GM18867 (cell line): Measurements from ENCODE around the gene DRC1.

ENCODE experiments used
- ATAC-seq: cut with Tn5 transposase; IDR thresholded peaks from one replicate; pipeline ENCODE4 v1.9.1; 2021; ENCODE audit warnings: mild to moderate bottlenecking, moderate library complexity; ENCODE audit not compliant: unreplicated experiment

The DRC1 gene

GRCh38 chr2:26442707-26443106 lies 41.0 kb downstream of the DRC1 start:
- no peak for ATAC-seq

DNA sequence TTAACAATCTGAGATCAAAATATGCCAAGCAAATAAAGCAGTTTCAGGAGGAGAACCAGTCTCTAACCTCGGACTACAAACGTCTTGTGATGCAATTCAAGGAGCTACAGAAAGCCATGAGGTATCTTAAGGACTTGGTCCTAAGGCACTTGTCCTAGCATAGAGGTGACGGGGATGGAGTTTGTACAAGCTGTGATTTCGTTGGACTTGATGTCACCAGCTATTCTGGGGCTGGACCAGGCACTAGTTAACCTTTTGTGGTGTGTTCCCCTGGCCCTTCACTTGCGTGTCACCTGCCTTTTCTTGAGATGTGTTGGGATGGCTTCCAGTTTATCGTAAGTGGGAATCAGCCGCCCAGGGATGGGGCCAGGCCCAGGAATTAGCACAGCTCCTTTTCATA lies 42.5 kb downstream of the DRC1 start:
- ATAC-seq = no peak

GRCh38 chr2:26448651-26449050 lies 46.9 kb downstream of the DRC1 start:
- ATAC-seq = no peak

DNA sequence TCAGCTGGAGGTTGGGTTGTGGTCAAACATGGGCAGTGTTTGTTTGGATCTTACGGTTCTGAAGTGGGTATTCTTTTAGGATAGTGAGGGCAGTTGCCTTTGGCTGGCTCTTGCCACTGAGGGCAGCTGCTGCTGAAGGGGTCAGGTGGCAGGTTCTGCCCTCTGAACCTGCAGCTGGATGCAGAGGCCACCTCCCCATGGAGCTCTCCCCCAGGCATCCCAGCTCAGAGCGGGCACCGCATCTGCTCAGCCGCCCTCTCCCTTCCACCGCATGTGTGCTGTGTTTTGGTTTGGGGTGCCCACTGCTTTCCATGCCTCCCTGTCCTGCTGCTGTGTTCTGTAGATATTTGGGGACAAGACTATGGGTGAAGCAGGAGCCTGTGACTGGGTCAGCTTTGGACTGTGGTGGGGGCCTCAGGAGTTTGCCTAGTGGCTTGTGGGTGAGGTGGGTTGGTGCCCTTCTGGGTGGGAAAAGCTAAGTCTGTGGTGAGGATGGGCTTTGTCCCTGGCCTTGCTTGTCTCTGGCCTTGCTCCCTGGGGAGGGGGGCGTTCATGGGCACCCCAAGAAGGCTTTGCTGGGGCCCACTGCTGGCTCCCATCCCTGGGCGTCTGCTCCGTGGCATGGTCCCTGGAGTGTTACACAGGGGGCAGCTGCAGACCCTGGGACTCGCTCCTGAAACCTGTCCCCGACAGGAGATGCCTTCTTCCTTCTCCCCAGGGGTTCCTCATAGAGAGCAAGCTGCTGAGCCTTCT lies 47.7 kb downstream of the DRC1 start:
- no peak for ATAC-seq

DNA sequence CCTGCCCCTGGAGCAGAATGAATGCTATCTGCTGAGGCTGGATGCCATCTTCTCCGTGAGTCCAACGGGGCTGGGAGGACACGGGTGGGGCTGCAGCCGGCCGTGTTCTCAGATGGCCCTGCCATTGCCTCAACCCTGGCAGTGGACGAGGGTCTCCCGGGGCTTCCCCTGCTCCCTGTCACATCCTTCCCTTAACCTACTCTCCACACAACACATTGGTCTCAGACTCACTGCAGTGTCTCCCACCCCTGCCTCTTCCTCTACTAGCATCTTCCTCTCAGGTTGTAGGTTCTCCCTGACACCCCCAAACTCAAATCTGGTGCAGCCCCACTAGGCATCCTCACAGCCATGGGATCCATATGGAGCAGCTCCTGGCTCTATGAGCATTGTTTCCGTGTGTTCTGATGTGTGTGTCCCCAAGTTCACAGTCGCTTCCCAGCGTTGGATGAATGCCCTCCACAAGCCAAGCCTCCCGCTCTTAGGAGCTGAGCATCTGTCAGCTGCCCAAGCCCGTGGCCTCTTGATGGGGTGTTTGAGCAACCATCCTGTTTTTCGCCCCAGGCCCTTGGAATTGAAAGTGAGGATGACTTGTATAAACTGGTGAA lies 48.4 kb downstream of the DRC1 start:
- no peak for ATAC-seq

DNA sequence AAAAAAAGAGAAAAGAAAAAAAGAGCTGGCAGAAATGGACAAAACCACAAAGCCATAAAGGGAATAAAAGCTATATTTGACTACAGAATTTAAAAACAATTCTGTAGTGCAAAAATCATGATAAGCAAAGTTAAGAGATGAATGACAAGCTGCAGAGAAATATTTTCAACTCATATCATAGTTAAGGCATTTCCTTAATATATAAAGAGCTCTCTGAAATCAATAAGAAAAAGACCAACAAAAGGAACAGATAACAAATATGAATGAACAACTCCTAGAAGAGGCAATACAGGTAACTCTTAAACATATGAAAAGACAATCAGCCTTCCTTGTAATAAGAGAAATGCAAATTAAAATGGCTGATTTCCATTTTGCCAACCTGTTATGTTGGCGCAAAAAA lies 50.0 kb downstream of the DRC1 start:
- ATAC-seq = no peak

GRCh38 chr2:26453421-26454329 lies 52.0 kb downstream of the DRC1 start:
- ATAC-seq = no peak

DNA sequence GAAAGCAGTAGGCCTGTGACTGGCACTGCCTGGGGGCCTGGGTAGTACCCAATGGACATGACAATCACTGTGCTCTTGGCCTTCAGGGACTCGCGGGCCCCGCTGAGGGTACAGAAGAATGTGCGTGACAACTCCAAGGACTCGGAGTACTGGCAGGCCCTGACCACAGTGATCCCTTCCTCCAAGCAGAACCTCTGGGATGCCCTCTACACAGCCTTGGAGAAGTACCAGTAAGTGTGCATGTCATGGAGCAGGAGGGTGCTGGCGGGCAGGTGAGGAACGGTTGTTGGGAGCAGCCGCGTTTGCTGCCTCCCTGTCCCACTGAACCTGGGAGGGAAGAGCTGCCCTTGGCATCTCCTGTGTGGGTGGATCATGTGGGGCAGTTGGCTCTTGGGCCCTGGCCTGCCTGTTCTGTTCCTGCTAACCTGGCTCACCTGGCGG lies 52.9 kb downstream of the DRC1 start:
- ATAC-seq = no peak

- no peak for ATAC-seq
Measured at GRCh38 chr2:26455037-26455669, 53.4 kb downstream of the DRC1 start.

- no peak for ATAC-seq
Measured at GRCh38 chr2:26455670-26456439, 54.1 kb downstream of the DRC1 start.

- no peak for ATAC-seq
Measured at GRCh38 chr2:26456440-26457250, 54.9 kb downstream of the DRC1 start.

GRCh38 chr2:26457251-26457666 lies 55.5 kb downstream of the DRC1 start:
- ATAC-seq = no peak

DNA sequence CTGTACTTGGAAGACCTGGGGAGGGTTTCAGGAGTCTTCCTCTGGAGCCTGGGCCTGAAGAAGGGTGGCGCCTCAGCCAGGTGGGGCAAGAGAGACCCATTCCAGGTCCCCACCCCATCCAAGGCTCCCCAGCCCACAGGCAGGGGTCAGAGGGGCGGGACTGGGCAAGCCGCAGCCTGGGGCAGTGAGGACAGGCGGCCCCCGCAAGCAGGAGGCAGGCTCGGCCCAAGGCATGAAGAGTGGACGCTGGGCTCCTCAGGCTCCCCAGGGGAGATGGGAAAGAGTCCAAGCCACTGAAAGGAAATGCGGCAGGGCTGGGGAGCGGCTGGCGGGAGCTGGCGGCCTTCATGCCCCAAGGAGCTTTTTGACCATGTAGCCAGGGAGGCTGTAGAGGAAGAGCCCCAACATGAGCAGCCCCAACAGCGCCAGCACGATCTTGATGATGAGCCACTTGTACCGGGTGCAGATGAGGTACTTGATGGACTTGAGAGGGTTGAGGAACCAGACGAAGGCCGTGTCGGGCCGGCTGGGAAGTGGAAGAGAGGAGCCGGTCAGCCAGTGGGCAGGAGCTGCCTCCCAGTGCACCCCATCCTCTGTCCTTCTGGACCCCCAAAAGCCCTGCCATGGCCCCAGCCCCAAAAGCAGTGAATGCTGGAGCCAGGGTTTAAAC lies 56.1 kb downstream of the DRC1 start:
- no peak for ATAC-seq

DNA sequence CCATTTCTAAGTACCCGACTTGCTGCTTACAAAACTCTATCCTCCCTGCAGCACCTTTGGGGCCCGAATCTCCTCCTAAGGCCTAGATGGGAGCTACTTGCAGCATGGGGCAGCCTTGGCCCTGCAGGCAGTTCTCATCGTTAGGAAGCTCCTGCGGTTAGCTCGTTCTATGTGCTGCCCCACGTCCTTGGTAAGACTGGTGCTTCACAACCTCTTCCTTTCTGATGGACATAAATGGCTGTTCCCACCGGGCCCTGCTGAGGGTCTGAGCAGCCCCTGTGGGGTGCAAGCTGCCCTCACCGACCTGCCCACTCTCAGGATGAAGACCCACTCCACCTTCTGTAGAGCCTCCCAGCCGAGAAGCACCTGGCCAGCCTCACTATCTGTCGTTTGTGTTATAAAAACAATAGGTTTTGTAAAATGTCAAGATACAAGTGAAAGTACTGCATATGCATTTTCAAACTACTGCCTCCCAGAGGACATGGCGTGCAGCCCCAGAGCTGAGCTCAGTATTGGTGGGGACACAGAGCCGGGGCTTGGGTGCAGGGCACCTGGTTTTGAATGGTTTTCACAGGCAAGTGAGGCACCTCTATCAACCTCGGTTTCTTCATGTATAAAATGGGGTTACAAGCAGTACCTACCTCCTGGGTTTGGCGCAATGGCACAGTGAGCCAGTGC lies 56.8 kb downstream of the DRC1 start:
- ATAC-seq = no peak

DNA sequence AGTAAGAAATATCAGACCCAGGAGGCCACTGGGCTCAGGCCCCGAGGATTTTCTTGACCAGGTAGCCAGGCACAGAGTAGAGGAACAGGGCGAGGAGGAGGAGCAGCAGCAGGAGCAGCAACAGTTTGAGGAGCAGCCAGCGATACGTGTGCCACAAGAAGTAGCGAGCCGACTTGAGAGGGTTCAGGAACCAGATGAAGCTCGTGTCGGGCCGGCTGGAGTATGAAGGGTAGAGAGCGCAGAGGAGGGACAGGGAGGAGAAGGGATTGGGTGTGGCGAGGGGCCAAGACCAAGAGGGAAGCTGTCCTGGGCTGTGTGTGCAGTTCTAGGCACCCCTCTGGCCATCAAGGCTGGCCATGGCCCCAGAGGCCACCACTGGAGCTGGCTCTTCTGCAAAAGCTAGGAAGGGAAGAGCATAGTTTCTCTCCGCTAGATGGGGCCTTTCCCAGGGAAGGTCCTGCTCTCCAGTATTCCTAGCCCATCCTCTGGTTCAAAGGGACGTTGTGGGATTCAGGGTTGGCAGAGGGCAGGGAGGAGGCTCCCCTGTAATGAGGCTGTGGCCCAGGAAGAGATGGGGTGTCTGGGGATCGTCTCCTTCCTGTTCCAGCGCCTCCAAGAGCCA lies 58.4 kb downstream of the DRC1 start:
- no peak for ATAC-seq

- no peak for ATAC-seq
Measured at GRCh38 chr2:26460613-26461031, 58.9 kb downstream of the DRC1 start.

GRCh38 chr2:26461601-26462023 lies 59.9 kb downstream of the DRC1 start:
- ATAC-seq = no peak

DNA sequence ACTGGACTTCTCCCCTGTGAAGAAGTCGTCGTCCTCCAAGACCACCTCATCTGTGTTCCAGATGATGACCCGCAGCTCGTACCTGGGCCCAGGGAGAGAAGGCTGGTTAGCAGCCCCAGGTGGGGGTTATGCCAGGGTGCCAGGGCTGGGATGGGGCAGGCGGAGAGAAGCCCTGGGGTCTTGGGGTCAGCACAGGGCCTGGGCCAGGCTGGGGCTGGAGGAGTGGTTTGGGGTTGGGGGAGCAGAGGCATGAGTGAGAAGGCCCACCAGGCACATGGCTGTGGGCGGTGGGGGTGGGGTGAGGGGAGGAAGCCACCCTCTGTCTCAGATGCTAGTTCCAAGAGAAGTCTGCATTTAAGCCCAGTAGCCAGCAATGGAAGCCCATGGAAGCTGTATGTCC lies 60.4 kb downstream of the DRC1 start:
- no peak for ATAC-seq
